Liver (tissue), 9 donors: ENCODE measurements around the gene SREBF1. TPM values are rescaled to one million over a fixed set of nuclear protein-coding genes. Genes with fewer than 3 reads are reported as not detected.

ENCODE experiments used
- DNase-seq: peaks from one replicate; pipeline ENCODE4 v3.0.0-alpha.2; 2017; ENCODE audit warnings: low spot score
- H3K27ac ChIP-seq, 2 donors: one replicate each; pipeline ENCODE4 v1.7.0; 2013; ENCODE audit warnings: inconsistent platforms in 2 of 2, low read length in 2 of 2, control low read depth in 1 of 2, low read depth in 1 of 2, mild to moderate bottlenecking in 1 of 2
- H3K27me3 ChIP-seq, 4 donors: one replicate each; pipeline versions ENCODE4 v1.6.1 to v1.7.0; 2013; ENCODE audit warnings: low read length in 3 of 4, inconsistent platforms in 1 of 4, mild to moderate bottlenecking in 1 of 4, moderate library complexity in 1 of 4; ENCODE audit not compliant: control insufficient read depth in 4 of 4, insufficient read depth in 4 of 4
- H3K36me3 ChIP-seq, 4 donors: one replicate each; pipeline versions ENCODE4 v1.6.1 to v1.7.0; 2013; ENCODE audit warnings: low read length in 3 of 4, mild to moderate bottlenecking in 3 of 4, low read depth in 1 of 4, moderate library complexity in 1 of 4; ENCODE audit not compliant: control insufficient read depth in 4 of 4, insufficient read depth in 3 of 4
- H3K4me1 ChIP-seq, 4 donors: one replicate each; pipeline versions ENCODE4 v1.6.1 to v1.7.0; 2013; ENCODE audit warnings: low read length in 3 of 4, mild to moderate bottlenecking in 3 of 4, moderate library complexity in 1 of 4; ENCODE audit not compliant: control insufficient read depth in 4 of 4, insufficient read depth in 4 of 4
- H3K4me3 ChIP-seq, 3 donors: one replicate each; pipeline versions ENCODE4 v1.6.1 to v1.7.0; 2013; ENCODE audit warnings: low read length in 3 of 3, control low read depth in 1 of 3, low read depth in 1 of 3, mild to moderate bottlenecking in 1 of 3
- H3K9ac ChIP-seq, 2 donors: one replicate each; pipeline ENCODE4 v1.7.0; 2013; ENCODE audit warnings: low read length in 2 of 2, mild to moderate bottlenecking in 2 of 2, moderate library complexity in 2 of 2, control low read depth in 1 of 2, low read depth in 1 of 2
- H3K9me3 ChIP-seq, 4 donors: one replicate each; pipeline versions ENCODE4 v1.6.1 to v1.7.0; 2013; ENCODE audit warnings: low read length in 3 of 4; ENCODE audit not compliant: control insufficient read depth in 4 of 4
- ATF3 ChIP-seq: IDR thresholded peaks from 2 replicates; pipeline ENCODE4 v1.6.1; 2016; ENCODE audit warnings: antibody characterized with exemption
- CTCF ChIP-seq: fragments of 150-350 bp; IDR thresholded peaks from 2 replicates; pipeline ENCODE4 v1.5.1; 2017; ENCODE audit warnings: improper control_type of control experiment, low read depth, low read length; ENCODE audit not compliant: missing input control
- FOXA1 ChIP-seq: IDR thresholded peaks from 2 replicates; pipeline ENCODE4 v1.6.1; 2016; ENCODE audit warnings: antibody characterized with exemption
- FOXA2 ChIP-seq: IDR thresholded peaks from 2 replicates; pipeline ENCODE4 v1.6.1; 2016; ENCODE audit warnings: antibody characterized with exemption
- HNF4A ChIP-seq, 2 donors: conservative IDR thresholded peaks; 2 replicates each; pipeline ENCODE4 v1.6.1; 2016; ENCODE audit warnings: antibody characterized with exemption in 2 of 2, mild to moderate bottlenecking in 2 of 2
- HNF4G ChIP-seq: IDR thresholded peaks from 2 replicates; pipeline ENCODE4 v1.6.1; 2016; ENCODE audit warnings: antibody characterized with exemption
- MAX ChIP-seq: IDR thresholded peaks from 2 replicates; pipeline ENCODE4 v1.6.1; 2016; ENCODE audit warnings: antibody characterized with exemption
- NR2F2 ChIP-seq: IDR thresholded peaks from 2 replicates; pipeline ENCODE4 v1.6.1; 2016; ENCODE audit warnings: antibody characterized with exemption
- RAD21 ChIP-seq, 2 donors: IDR thresholded peaks; 2 replicates each; pipeline ENCODE4 v1.6.1; 2016; ENCODE audit warnings: antibody characterized with exemption in 2 of 2, mild to moderate bottlenecking in 2 of 2
- RXRA ChIP-seq, 2 donors: IDR thresholded peaks; 2 replicates each; pipeline ENCODE4 v1.6.1; 2017 to 2018; ENCODE audit warnings: antibody characterized with exemption in 2 of 2, mild to moderate bottlenecking in 1 of 2
- SP1 ChIP-seq: IDR thresholded peaks from 2 replicates; pipeline ENCODE4 v1.6.1; 2018; ENCODE audit warnings: antibody characterized with exemption, mild to moderate bottlenecking
- TAF1 ChIP-seq: conservative IDR thresholded peaks from 2 replicates; pipeline ENCODE4 v1.6.1; 2016; ENCODE audit warnings: antibody characterized with exemption, mild to moderate bottlenecking
- ZBTB33 ChIP-seq: IDR thresholded peaks from 2 replicates; pipeline ENCODE4 v1.6.1; 2016; ENCODE audit warnings: antibody characterized with exemption
- WGBS: extraction: QIAGEN DNeasy Blood & Tissue Kit; methylation state at CpG from one replicate; pipeline ENCODE4 v1.1.7; 2013; 5-methylcytosine and 5-hydroxymethylcytosine counted together
- polyA plus RNA-seq, 2 donors: library from polyadenylated mRNA; stranded (reverse) in 1 of 2; unstranded in 1 of 2; fragments of 200-250 nt in 1 of 2; fragments of >200 nt in 1 of 2; fragmentation: Nextera tagmentation in 1 of 2; extraction: Ambion mirVana in 1 of 2; gene quantifications; one replicate each; pipeline versions ENCODE4 v1.2.1 to v1.2.3, GENCODE V29; 2013 to 2015
- total RNA-seq, 2 donors: library from RNA; depleted of rRNA; stranded (reverse); fragments of >200 nt; gene quantifications; one replicate each; pipeline ENCODE4 v1.2.3, GENCODE V29; 2014
- donor health status: healthy.
- donor health status: healthy.
- donor health status: healthy.
- donor health status: healthy.
- donor health status: healthy.

The SREBF1 gene
- total and polyA plus RNA-seq, 4 donors = 66.8 to 133 (median 101) TPM

GRCh38 chr17:17763734-17764133, 73.1 kb downstream of the SREBF1 start:
- 86% methylated on average over 5 of the region's 5 CpGs for WGBS
- H3K36me3 ChIP-seq = no peaks in the 10 kb centered on the region
- H3K4me1 ChIP-seq = peaks cover 0 to 7% (median 3%) of the 10 kb centered on the region in 4 donors
- TF ChIP-seq CTCF (no peak), ZBTB33 (no peak), RXRA (IDR thresholded peaks at IDR 0.05) (no peak), FOXA2 (no peak), NR2F2 (no peak), FOXA1 (no peak), HNF4A (conservative IDR thresholded peaks at IDR 0.05) (no peak), ATF3 (no peak), TAF1 (no peak), HNF4G (no peak), RAD21 (IDR thresholded peaks at IDR 0.05) (no peak), MAX (no peak), SP1 (no peak)
- H3K27ac ChIP-seq = no peak overlapping the region
- H3K9ac ChIP-seq = no peak overlapping the region
- DNase-seq = no peak
- H3K27me3 ChIP-seq = no peaks in the 10 kb centered on the region
- H3K9me3 ChIP-seq = no peaks in the 10 kb centered on the region
- no peak overlapping the region for H3K4me3 ChIP-seq

GRCh38 chr17:17763136-17763535, 73.7 kb downstream of the SREBF1 start:
- no peak overlapping the region for H3K27ac ChIP-seq
- no peaks in the 10 kb centered on the region for H3K36me3 ChIP-seq
- TF ChIP-seq ATF3 (no peak), RAD21 (IDR thresholded peaks at IDR 0.05) (no peak)
- H3K9me3 ChIP-seq = no peaks in the 10 kb centered on the region
- H3K27me3 ChIP-seq = no peaks in the 10 kb centered on the region
- no peak overlapping the region for H3K4me3 ChIP-seq
- H3K9ac ChIP-seq = no peak overlapping the region
- WGBS = 87% methylated on average over 9 of the region's 9 CpGs
- no peak for DNase-seq
- peaks cover 0 to 7% (median 3%) of the 10 kb centered on the region in 4 donors for H3K4me1 ChIP-seq

GRCh38 chr17:17762744-17763105, 74.1 kb downstream of the SREBF1 start:
- no peak for DNase-seq
- Histone ChIP-seq H3K27ac (no peak overlapping the region), H3K9ac (no peak overlapping the region), H3K4me1 (peaks cover 0 to 7% (median 3%) of the 10 kb centered on the region in 4 donors), H3K4me3 (no peak overlapping the region), H3K9me3 (no peaks in the 10 kb centered on the region), H3K36me3 (no peaks in the 10 kb centered on the region), H3K27me3 (no peaks in the 10 kb centered on the region)
- WGBS = 88% methylated on average over 5 of the region's 5 CpGs
- no peak for TF ChIP-seq CTCF
- no peak for TF ChIP-seq ATF3
